Measurements from ENCODE around the gene POLQ.

DNA sequence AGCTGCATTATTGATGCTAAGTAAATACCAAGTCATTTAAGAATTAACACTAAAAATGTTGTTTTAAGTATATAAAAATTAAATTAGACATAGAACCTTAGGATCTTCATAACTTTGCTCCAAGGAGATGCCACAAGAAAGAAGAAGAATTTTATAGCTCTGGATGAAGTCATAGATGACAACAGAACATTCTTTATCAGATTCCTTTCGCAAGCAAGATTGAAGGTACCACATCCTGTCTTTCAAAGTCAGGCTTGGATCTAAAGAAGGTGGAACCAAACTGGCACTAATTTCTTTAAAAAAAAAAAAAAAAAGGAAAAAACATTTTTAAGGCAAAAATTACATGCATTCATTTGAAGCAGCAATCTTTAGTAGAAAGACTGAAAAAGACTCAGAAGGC lies 62.5 kb downstream of the POLQ start:
- TF ChIP-seq POLR2AphosphoS5 (IDR thresholded peaks at IDR 0.05; ENCODE audit: low read depth) (no peak), GABPA (IDR thresholded peaks at IDR 0.05; ENCODE audit: low read depth) (no peak), SPI1 (IDR thresholded peaks at IDR 0.05; ENCODE audit: borderline replicate concordance, low read depth) (no peak)
- TF ChIP-seq, protein P1, sequence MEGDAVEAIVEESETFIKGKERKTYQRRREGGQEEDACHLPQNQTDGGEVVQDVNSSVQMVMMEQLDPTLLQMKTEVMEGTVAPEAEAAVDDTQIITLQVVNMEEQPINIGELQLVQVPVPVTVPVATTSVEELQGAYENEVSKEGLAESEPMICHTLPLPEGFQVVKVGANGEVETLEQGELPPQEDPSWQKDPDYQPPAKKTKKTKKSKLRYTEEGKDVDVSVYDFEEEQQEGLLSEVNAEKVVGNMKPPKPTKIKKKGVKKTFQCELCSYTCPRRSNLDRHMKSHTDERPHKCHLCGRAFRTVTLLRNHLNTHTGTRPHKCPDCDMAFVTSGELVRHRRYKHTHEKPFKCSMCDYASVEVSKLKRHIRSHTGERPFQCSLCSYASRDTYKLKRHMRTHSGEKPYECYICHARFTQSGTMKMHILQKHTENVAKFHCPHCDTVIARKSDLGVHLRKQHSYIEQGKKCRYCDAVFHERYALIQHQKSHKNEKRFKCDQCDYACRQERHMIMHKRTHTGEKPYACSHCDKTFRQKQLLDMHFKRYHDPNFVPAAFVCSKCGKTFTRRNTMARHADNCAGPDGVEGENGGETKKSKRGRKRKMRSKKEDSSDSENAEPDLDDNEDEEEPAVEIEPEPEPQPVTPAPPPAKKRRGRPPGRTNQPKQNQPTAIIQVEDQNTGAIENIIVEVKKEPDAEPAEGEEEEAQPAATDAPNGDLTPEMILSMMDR (IDR thresholded peaks at IDR 0.05; ENCODE audit: insufficient read depth, low read length): no peak
- TF ChIP-seq, protein P2, sequence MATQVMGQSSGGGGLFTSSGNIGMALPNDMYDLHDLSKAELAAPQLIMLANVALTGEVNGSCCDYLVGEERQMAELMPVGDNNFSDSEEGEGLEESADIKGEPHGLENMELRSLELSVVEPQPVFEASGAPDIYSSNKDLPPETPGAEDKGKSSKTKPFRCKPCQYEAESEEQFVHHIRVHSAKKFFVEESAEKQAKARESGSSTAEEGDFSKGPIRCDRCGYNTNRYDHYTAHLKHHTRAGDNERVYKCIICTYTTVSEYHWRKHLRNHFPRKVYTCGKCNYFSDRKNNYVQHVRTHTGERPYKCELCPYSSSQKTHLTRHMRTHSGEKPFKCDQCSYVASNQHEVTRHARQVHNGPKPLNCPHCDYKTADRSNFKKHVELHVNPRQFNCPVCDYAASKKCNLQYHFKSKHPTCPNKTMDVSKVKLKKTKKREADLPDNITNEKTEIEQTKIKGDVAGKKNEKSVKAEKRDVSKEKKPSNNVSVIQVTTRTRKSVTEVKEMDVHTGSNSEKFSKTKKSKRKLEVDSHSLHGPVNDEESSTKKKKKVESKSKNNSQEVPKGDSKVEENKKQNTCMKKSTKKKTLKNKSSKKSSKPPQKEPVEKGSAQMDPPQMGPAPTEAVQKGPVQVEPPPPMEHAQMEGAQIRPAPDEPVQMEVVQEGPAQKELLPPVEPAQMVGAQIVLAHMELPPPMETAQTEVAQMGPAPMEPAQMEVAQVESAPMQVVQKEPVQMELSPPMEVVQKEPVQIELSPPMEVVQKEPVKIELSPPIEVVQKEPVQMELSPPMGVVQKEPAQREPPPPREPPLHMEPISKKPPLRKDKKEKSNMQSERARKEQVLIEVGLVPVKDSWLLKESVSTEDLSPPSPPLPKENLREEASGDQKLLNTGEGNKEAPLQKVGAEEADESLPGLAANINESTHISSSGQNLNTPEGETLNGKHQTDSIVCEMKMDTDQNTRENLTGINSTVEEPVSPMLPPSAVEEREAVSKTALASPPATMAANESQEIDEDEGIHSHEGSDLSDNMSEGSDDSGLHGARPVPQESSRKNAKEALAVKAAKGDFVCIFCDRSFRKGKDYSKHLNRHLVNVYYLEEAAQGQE (IDR thresholded peaks at IDR 0.05; ENCODE audit: insufficient replicate concordance, low read depth): no peak

All from HL-60 (cell line).